ENCODE measurements around the gene ZNF74. TPM values are rescaled to one million over a fixed set of nuclear protein-coding genes. Genes with fewer than 3 reads are reported as not detected.
"Not testable (repeated sequence)": the region's sequence is repeated elsewhere in the genome, so short reads cannot be mapped to it uniquely, and the experiment has no call there.

ZNF74 gene
- total and polyA plus RNA-seq, 4 donors = 2.9 to 10.3 (median 4.2) TPM

DNA sequence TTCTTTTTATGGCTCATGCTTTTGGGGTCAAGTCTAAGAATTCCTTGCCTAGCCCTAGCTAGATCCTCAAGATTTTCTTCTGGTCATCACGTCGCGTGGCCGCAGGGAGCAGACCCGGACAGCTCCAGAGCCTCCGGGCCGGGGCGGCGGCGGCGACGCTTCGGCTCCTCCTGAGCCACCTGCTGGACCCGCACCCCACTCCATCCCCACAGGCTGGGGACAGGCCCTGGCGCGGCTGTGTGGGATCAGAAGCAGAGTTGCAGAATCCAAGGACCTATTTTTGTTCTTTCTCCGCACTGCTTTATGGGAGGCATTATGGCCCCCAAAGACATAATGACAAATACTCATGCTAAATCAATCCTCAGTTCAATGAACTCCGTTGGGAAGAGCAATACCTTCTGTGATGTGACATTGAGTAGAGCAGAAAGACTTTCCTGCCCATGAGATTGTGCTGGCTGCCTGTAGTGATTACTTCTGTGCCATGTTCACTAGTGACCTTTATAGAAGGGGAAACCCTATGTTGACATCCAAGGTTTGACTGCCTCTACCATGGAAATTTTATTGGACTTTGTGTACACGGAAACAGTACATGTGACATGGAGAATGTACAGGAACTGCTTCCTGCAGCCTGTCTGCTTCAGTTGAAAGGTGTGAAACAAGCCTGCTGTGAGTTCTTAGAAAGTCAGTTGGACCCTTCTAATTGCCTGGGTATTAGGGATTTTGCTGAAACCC, 56.0 kb downstream of the ZNF74 start:
- H3K4me3 ChIP-seq (ENCODE audit: low read length in 2 of 2) = no peak overlapping the region
- peak; percentile 21 to 52 for DNase-seq
- H3K36me3 ChIP-seq (ENCODE audit: control insufficient read depth in 1 of 2, insufficient read depth in 2 of 2, low read length in 1 of 2) = no peaks in the 10 kb centered on the region
- no peaks in the 10 kb centered on the region for H3K4me1 ChIP-seq (ENCODE audit: control insufficient read depth in 1 of 2, insufficient read depth in 2 of 2, low read length in 2 of 2)
- ATAC-seq (ENCODE audit: low FRiP score) = no peak
- no peaks in the 10 kb centered on the region for H3K9me3 ChIP-seq (ENCODE audit: control insufficient read depth, low read length)
- H3K27ac ChIP-seq (ENCODE audit: low read depth in 1 of 2, low read length in 2 of 2) = no peak overlapping the region
- intact Hi-C loops (cut with DNase I) = no loop called here
- 93 to 95% methylated on average over 19 of the region's 19 CpGs for WGBS, 2 donors
- H3K27me3 ChIP-seq (ENCODE audit: control insufficient read depth in 1 of 2, insufficient read depth in 2 of 2, low read length in 1 of 2) = no peaks in the 10 kb centered on the region

DNA sequence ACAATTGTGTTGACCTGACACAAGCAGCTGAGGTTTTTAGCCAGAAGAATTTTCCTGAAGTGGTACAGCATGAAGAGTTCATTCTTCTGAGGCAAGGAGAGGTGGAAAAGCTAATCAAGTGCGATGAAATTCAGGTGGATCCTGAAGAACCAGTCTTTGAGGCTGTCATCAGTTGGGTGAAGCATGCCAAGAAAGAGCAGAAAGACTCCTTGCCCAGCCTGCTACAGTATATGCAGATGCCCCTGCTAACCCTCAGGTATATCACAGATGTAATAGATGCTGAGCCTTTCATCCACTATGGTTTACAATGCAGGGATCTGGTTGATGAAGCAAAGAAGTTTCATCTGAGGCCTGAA, 56.6 kb downstream of the ZNF74 start:
- intact Hi-C loops (cut with DNase I) = no loop called here

DNA sequence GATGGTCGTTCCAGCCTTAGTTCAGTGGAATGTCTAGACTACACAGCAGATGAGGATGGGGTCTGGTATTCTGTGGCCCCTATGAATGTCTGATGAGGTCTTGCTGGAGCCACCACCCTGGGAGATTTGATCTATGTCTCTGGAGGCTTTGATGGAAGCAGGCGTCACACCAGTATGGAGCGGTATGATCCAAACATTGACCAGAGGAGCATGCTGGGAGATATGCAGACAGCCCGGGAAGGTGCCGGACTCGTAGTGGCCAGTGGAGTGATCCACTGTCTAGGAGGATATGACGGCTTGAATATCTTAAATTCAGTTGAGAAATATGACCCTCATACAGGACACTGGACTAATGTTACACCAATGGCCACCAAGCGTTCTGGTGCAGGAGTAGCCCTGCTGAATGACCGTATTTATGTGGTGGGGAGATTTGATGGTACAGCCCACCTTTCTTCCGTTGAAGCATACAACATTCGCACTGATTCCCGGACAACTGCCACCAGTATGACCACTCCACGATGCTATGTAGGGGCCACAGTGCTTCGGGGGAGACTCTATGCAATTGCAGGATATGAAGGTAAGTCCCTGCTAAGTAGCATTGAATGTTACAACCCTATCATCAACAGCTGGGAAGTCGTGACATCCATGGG, 57.3 kb downstream of the ZNF74 start:
- ATAC-seq (ENCODE audit: low FRiP score); H3K27me3 ChIP-seq (ENCODE audit: control insufficient read depth in 1 of 2, insufficient read depth in 2 of 2, low read length in 1 of 2); H3K36me3 ChIP-seq (ENCODE audit: control insufficient read depth in 1 of 2, insufficient read depth in 2 of 2, low read length in 1 of 2); H3K4me3 ChIP-seq (ENCODE audit: low read length in 2 of 2); intact Hi-C loops (cut with DNase I); H3K4me1 ChIP-seq (ENCODE audit: control insufficient read depth in 1 of 2, insufficient read depth in 2 of 2, low read length in 2 of 2); H3K27ac ChIP-seq (ENCODE audit: low read depth in 1 of 2, low read length in 2 of 2); H3K9me3 ChIP-seq (ENCODE audit: control insufficient read depth, low read length): not testable (repeated sequence)
- DNase-seq = peak; percentile 6 to 9
- WGBS, 2 donors = 92 to 93% methylated on average over 15 of the region's 15 CpGs

More for the DNA sequence above, 56.6 kb downstream of the ZNF74 start:
- Histone ChIP-seq H3K4me1 (ENCODE audit: control insufficient read depth in 1 of 2, insufficient read depth in 2 of 2, low read length in 2 of 2) (no peaks in the 10 kb centered on the region), H3K4me3 (ENCODE audit: low read length in 2 of 2) (no peak overlapping the region), H3K36me3 (ENCODE audit: control insufficient read depth in 1 of 2, insufficient read depth in 2 of 2, low read length in 1 of 2) (no peaks in the 10 kb centered on the region), H3K27ac (ENCODE audit: low read depth in 1 of 2, low read length in 2 of 2) (no peak overlapping the region), H3K27me3 (ENCODE audit: control insufficient read depth in 1 of 2, insufficient read depth in 2 of 2, low read length in 1 of 2) (no peaks in the 10 kb centered on the region), H3K9me3 (ENCODE audit: control insufficient read depth, low read length) (no peaks in the 10 kb centered on the region)
- no peak for ATAC-seq (ENCODE audit: low FRiP score)
- DNase-seq = no peak
- 91 to 94% methylated on average over 1 of the region's 1 CpG for WGBS, 2 donors

DNA sequence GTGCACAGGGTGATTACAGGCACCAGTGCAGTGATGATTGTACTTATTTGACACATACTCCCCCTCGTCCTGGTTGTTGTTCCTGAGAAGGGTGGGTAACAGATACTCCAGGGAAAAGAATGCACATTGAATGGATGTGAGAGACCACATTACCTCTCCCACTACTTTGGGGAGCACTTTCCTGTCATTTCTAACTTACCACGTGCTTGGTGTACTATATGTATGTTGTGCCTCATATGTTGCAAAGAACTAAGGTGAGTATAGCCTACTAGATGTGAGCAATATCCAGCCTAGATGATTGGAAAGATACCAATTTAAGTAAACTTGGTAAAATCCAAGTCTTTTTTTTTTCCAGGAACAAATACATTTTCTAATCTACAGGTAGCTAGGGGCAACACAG, 58.0 kb downstream of the ZNF74 start:
- intact Hi-C loops (cut with DNase I) = no loop called here
- Histone ChIP-seq H3K9me3 (ENCODE audit: control insufficient read depth, low read length) (no peaks in the 10 kb centered on the region), H3K27me3 (ENCODE audit: control insufficient read depth in 1 of 2, insufficient read depth in 2 of 2, low read length in 1 of 2) (no peaks in the 10 kb centered on the region), H3K4me3 (ENCODE audit: low read length in 2 of 2) (no peak overlapping the region), H3K4me1 (ENCODE audit: control insufficient read depth in 1 of 2, insufficient read depth in 2 of 2, low read length in 2 of 2) (no peaks in the 10 kb centered on the region), H3K36me3 (ENCODE audit: control insufficient read depth in 1 of 2, insufficient read depth in 2 of 2, low read length in 1 of 2) (no peaks in the 10 kb centered on the region), H3K27ac (ENCODE audit: low read depth in 1 of 2, low read length in 2 of 2) (no peak overlapping the region)
- ATAC-seq (ENCODE audit: low FRiP score) (no peak), DNase-seq (no peak)
- WGBS, 2 donors = 76 to 87% methylated on average over 2 of the region's 2 CpGs

DNA sequence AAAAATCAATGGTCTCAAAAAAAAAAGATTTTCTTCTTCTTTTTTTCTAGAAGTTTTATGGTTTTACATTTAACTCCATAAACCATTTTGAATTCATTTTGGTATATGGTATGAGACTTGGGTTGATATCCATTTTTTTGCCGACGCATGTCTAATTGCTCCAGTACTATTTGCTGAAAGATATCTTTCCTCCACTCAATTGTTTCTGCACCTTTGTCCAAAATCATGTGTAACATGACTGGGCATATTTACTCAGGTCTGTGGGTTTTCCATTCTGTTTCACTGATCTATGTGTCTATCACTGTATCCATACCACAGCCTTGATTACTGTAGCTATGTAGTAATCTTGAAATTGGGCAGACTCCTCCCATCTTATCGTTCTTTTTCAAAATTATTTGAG, 59.3 kb downstream of the ZNF74 start:
- no peak for DNase-seq
- Histone ChIP-seq H3K36me3 (ENCODE audit: control insufficient read depth in 1 of 2, insufficient read depth in 2 of 2, low read length in 1 of 2) (peaks cover 0 to 2% of the 10 kb centered on the region in 2 donors), H3K9me3 (ENCODE audit: control insufficient read depth, low read length) (no peaks in the 10 kb centered on the region), H3K4me1 (ENCODE audit: control insufficient read depth in 1 of 2, insufficient read depth in 2 of 2, low read length in 2 of 2) (no peaks in the 10 kb centered on the region), H3K27me3 (ENCODE audit: control insufficient read depth in 1 of 2, insufficient read depth in 2 of 2, low read length in 1 of 2) (no peaks in the 10 kb centered on the region), H3K4me3 (ENCODE audit: low read length in 2 of 2) (no peak overlapping the region), H3K27ac (ENCODE audit: low read depth in 1 of 2, low read length in 2 of 2) (no peak overlapping the region)
- WGBS, 2 donors = 96 to 100% methylated on average over 3 of the region's 3 CpGs
- intact Hi-C loops (cut with DNase I) = no loop called here
- ATAC-seq (ENCODE audit: low FRiP score) = no peak

DNA sequence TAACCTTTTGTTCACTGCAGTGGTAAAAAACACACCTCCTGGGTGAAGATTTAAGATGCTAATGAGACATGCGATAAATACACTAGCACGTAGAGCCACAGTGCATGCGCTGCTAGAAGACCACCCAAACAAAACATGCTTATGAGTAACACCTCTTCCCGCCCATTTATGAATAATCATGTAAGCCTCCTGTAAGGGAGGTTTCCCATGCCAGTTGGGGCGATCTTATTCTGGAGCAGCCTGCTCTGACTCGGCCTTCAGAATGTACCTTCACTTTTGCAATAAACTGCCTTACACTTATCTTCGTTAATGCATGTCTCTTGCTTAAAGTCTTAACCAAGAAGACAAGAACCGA, 61.7 kb downstream of the ZNF74 start:
- Histone ChIP-seq H3K36me3 (ENCODE audit: control insufficient read depth in 1 of 2, insufficient read depth in 2 of 2, low read length in 1 of 2) (peaks cover 0 to 2% of the 10 kb centered on the region in 2 donors), H3K9me3 (ENCODE audit: control insufficient read depth, low read length) (no peaks in the 10 kb centered on the region), H3K4me1 (ENCODE audit: control insufficient read depth in 1 of 2, insufficient read depth in 2 of 2, low read length in 2 of 2) (no peaks in the 10 kb centered on the region), H3K27ac (ENCODE audit: low read depth in 1 of 2, low read length in 2 of 2) (no peak overlapping the region), H3K4me3 (ENCODE audit: low read length in 2 of 2) (no peak overlapping the region), H3K27me3 (ENCODE audit: control insufficient read depth in 1 of 2, insufficient read depth in 2 of 2, low read length in 1 of 2) (no peaks in the 10 kb centered on the region)
- 84% methylated on average over 8 of the region's 8 CpGs for WGBS, 2 donors
- ATAC-seq (ENCODE audit: low FRiP score) (no peak), DNase-seq (peak in 1 of 2 donors; percentile 5)
- intact Hi-C loops (cut with DNase I) = loop anchor here (1.0 kb wide), 1 partner anchor 37 kb away; no protein-coding TSS in a partner anchor

DNA sequence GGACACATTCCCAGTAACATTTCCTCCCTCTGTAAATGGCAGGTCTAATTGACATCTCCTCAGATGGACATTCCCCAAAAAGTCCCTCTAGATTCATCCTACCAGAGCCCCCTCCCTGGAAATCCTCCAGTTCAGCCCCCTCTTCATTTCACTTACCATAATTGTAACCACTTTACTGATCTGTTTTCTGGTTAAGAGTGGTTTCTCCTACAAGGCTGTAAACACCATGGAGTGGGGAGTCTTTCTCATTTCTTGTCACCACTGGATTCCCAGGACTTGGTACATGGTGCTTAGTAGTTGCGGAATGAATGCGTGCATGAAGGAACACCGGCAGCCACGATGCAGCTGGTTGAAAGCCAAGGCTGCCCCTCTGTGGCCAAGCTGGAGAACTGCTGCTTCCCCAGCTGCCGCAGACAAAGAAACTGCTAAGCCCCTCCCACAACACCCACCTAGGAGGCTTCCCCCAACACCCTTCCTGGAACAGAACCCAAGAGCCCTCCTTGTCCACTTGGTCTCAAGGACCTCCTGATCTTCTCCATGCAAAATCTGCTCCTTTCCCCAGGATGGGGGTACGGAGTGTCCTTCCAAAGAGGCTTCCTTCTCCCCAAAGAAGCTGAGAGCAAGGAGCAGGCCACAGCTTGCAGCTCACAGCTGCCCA, 62.2 kb downstream of the ZNF74 start:
- Histone ChIP-seq H3K9me3 (ENCODE audit: control insufficient read depth, low read length) (no peaks in the 10 kb centered on the region), H3K27me3 (ENCODE audit: control insufficient read depth in 1 of 2, insufficient read depth in 2 of 2, low read length in 1 of 2) (no peaks in the 10 kb centered on the region), H3K36me3 (ENCODE audit: control insufficient read depth in 1 of 2, insufficient read depth in 2 of 2, low read length in 1 of 2) (peaks cover 0 to 2% of the 10 kb centered on the region in 2 donors), H3K4me1 (ENCODE audit: control insufficient read depth in 1 of 2, insufficient read depth in 2 of 2, low read length in 2 of 2) (no peaks in the 10 kb centered on the region), H3K4me3 (ENCODE audit: low read length in 2 of 2) (no peak overlapping the region), H3K27ac (ENCODE audit: low read depth in 1 of 2, low read length in 2 of 2) (no peak overlapping the region)
- ATAC-seq (ENCODE audit: low FRiP score) (peak; percentile 87), DNase-seq (peak; percentile 82 to 88)
- WGBS, 2 donors = 14 to 17% methylated on average over 6 of the region's 6 CpGs
- intact Hi-C loops (cut with DNase I) = loop anchor here (1.0 kb wide), 1 partner anchor 38 kb away; no protein-coding TSS in a partner anchor

DNA sequence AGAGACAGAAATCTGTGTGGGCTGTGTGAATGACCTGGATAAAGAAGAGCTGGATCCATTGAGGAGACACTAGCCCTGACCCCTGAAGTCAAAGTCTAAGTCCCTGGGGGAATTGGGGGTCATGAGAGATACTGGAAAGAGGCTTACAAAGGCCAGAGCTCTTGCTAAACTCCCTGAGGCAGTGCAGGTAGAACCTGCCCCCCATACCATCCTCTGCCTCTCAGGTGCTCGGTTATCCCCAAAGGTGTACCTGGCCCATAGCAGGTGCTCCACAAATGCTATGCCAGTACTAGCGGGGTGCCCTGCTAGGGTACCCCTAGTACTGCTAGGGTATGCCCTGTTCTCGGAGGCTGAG, 62.7 kb downstream of the ZNF74 start:
- peaks cover 0 to 2% of the 10 kb centered on the region in 2 donors for H3K36me3 ChIP-seq (ENCODE audit: control insufficient read depth in 1 of 2, insufficient read depth in 2 of 2, low read length in 1 of 2)
- ATAC-seq (ENCODE audit: low FRiP score) (no peak), DNase-seq (peak in 1 of 2 donors; percentile 33)
- WGBS, 2 donors = 93 to 95% methylated on average over 3 of the region's 3 CpGs
- no peak overlapping the region for H3K27ac ChIP-seq (ENCODE audit: low read depth in 1 of 2, low read length in 2 of 2)
- no peaks in the 10 kb centered on the region for H3K4me1 ChIP-seq (ENCODE audit: control insufficient read depth in 1 of 2, insufficient read depth in 2 of 2, low read length in 2 of 2)
- H3K4me3 ChIP-seq (ENCODE audit: low read length in 2 of 2) = no peak overlapping the region
- H3K9me3 ChIP-seq (ENCODE audit: control insufficient read depth, low read length) = no peaks in the 10 kb centered on the region
- H3K27me3 ChIP-seq (ENCODE audit: control insufficient read depth in 1 of 2, insufficient read depth in 2 of 2, low read length in 1 of 2) = no peaks in the 10 kb centered on the region
- intact Hi-C loops (cut with DNase I) = loop anchor here (1.0 kb wide), 1 partner anchor 38 kb away; no protein-coding TSS in a partner anchor
